Adrenal gland (tissue), 12 donors: Measurements from ENCODE around the gene KPNA6. TPM values are rescaled to one million over a fixed set of nuclear protein-coding genes. Genes with fewer than 3 reads are reported as not detected.
A peak's percentile ranks its signal among the peaks of the same experiment; 100 is the strongest.

Experiments
- DNase-seq, 7 donors: peaks; one replicate each; pipeline ENCODE4 v3.0.0-alpha.2; 2019 to 2020
- H3K27ac ChIP-seq, 5 donors: fragments of 200-600 bp; sonication (generic) in 4 of 5; 1 replicate in 3 of 5; 2 replicates in 2 of 5; pipeline versions ENCODE4 v1.5.1 to v1.8.0; 2016 to 2020; ENCODE audit warnings: mild to moderate bottlenecking in 1 of 5
- H3K27me3 ChIP-seq: fragments of 200-600 bp; 2 replicates; pipeline ENCODE4 v1.8.0; 2021
- H3K36me3 ChIP-seq, 2 donors: fragments of 200-600 bp; replicated peaks in 1 of 2; 1 replicate in 1 of 2; 2 replicates in 1 of 2; pipeline versions ENCODE4 v1.5.1 to v1.8.0; 2018 to 2022
- H3K4me1 ChIP-seq, 2 donors: fragments of 200-600 bp; replicated peaks in 1 of 2; 1 replicate in 1 of 2; 2 replicates in 1 of 2; pipeline versions ENCODE4 v1.5.1 to v1.8.0; 2018 to 2021
- H3K4me3 ChIP-seq, 4 donors: fragments of 200-600 bp; sonication (generic) in 3 of 4; one replicate each; pipeline ENCODE4 v1.5.1; 2016 to 2018
- H3K9me3 ChIP-seq, 3 donors: fragments of 200-600 bp; sonication (generic) in 1 of 3; replicated peaks in 1 of 3; 1 replicate in 2 of 3; 2 replicates in 1 of 3; pipeline versions ENCODE4 v1.5.1 to v1.8.0; 2016 to 2021
- POLR2A ChIP-seq, 2 donors: fragments of 450-650 bp; IDR thresholded peaks; one replicate each; pipeline ENCODE4 v1.6.1; 2017; ENCODE audit warnings: antibody characterized with exemption in 2 of 2, mild to moderate bottlenecking in 2 of 2, moderate library complexity in 1 of 2
- WGBS, 4 donors: extraction: QIAGEN DNeasy Blood & Tissue Kit in 2 of 4; methylation state at CpG; one replicate each; pipeline versions ENCODE4 v1.1.5 to v1.1.7; 2013 to 2017; 5-methylcytosine and 5-hydroxymethylcytosine counted together
- intact Hi-C, 2 donors: fragments of 100-400 bp; cut with DNase I; formaldehyde crosslinking; loops; one replicate each; pipeline versions ENCODE4 v1.14.1 to v1.15.0; 2022 to 2023
- polyA plus RNA-seq, 3 donors: library from polyadenylated mRNA; stranded (reverse); fragments of 200-250 nt in 2 of 3; fragments of 350-450 nt in 1 of 3; fragmentation: Illumina TruSeq in 1 of 3; extraction: RNeasy Lipid Tissue Mini Kit (QIAGEN cat#74804) in 1 of 3; gene quantifications; one replicate each; pipeline ENCODE4 v1.2.3, GENCODE V29; 2013 to 2014
- total RNA-seq, 9 donors: library from RNA; depleted of rRNA in 4 of 9; stranded (reverse); fragments of >200 nt in 4 of 9; fragments of 120-200 nt in 1 of 9; fragmentation: NEBNext Ultra II Directional in 1 of 9; extraction: Animal tissue kit (Norgen Biotek cat#: 25700) in 1 of 9; gene quantifications; one replicate each; pipeline versions ENCODE4 v1.1.0 to v1.2.4, GENCODE V29; 2013 to 2023
- TF ChIP-seq, protein P1 (sequence below), 6 experiments: fragments of 450-650 bp in 4 of 6; fragments of 200-600 bp in 2 of 6; sonication (generic) in 1 of 6; IDR thresholded peaks; 1 replicate in 5 of 6; 2 replicates in 1 of 6; pipeline versions ENCODE4 v1.5.1 to v1.8.0; 2016 to 2021; ENCODE audit warnings: antibody characterized with exemption in 6 of 6, mild to moderate bottlenecking in 2 of 6, moderate library complexity in 1 of 6
- donor health status: healthy with polysubstance abuse.
- donor health status: Bipolar disorder and iron deficiency.
- donor health status: DM: yes; HTN: yes; CAD: no.
- donor health status: DM: no; HTN: no; CAD: no.
- donor health status: DM: no; HTN: no; CAD: no.
- donor health status: DM: yes; HTN: yes; CAD: no.

Gene KPNA6
- total and polyA plus RNA-seq, 12 donors: 9.3 to 86.6 (median 51.0) TPM

DNA sequence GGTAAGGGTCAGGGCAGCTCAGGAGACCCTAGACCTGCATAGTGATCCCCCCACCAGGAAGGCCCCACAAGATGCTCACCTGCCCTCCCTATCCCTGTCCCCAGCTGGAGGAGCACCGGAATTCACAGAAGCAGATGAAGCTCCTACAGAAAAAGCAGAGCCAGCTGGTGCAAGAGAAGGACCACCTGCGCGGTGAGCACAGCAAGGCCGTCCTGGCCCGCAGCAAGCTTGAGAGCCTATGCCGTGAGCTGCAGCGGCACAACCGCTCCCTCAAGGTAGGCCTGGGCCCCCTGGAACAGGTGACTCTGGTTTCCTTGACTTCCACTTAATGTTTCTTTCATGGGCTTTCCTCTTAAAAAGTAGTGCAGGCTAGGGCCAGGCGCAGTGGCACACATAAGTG is 80.0 kb downstream of the KPNA6 start:
- Histone ChIP-seq H3K4me3 (no peak overlapping the region), H3K27me3 (no peaks in the 10 kb centered on the region), H3K27ac (no peak overlapping the region), H3K4me1 (peaks cover 0 to 12% of the 10 kb centered on the region in 2 donors), H3K36me3 (peaks cover 3 to 98% of the 10 kb centered on the region in 2 donors), H3K9me3 (no peaks in the 10 kb centered on the region)
- TF ChIP-seq, protein P1, sequence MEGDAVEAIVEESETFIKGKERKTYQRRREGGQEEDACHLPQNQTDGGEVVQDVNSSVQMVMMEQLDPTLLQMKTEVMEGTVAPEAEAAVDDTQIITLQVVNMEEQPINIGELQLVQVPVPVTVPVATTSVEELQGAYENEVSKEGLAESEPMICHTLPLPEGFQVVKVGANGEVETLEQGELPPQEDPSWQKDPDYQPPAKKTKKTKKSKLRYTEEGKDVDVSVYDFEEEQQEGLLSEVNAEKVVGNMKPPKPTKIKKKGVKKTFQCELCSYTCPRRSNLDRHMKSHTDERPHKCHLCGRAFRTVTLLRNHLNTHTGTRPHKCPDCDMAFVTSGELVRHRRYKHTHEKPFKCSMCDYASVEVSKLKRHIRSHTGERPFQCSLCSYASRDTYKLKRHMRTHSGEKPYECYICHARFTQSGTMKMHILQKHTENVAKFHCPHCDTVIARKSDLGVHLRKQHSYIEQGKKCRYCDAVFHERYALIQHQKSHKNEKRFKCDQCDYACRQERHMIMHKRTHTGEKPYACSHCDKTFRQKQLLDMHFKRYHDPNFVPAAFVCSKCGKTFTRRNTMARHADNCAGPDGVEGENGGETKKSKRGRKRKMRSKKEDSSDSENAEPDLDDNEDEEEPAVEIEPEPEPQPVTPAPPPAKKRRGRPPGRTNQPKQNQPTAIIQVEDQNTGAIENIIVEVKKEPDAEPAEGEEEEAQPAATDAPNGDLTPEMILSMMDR (IDR thresholded peaks at IDR 0.05): no peak
- no peak for TF ChIP-seq POLR2A (IDR thresholded peaks at IDR 0.05)
- DNase-seq: no peak
- intact Hi-C loops: no loop called here
- 93 to 95% (median 95%) methylated on average over 3 to 9 of the region's 9 CpGs for WGBS, 4 donors

DNA sequence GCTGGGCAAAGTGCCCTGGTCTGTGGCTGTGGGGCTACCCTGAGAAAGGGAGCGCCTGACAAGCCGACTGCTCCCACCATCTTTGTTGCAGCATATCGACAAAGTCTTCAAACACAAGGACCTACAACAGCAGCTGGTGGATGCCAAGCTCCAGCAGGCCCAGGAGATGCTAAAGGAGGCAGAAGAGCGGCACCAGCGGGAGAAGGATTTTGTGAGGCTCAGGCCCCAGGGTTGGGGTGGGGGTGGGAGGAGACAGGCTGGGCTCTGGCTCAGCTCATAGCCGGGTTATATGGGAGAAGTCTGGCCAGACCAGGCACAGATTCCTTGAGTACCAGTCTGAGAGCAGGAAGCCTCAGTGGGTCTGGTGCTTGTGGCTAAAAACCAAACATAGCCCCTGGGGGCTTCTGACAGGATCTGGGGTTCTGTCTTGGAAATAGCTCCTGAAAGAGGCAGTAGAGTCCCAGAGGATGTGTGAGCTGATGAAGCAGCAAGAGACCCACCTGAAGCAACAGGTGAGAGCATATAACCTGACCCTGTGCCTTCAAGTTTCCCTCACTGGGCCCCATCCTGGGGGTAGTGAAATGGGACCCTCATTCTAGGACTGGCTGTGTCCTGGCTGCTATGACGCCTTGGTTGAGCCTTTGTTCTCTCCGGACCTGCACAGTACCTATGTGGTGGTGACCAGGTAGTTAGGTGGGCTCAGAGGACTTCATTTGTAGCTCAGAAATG is 84.5 kb downstream of the KPNA6 start:
- no peaks in the 10 kb centered on the region for H3K27me3 ChIP-seq
- no peak for TF ChIP-seq POLR2A (IDR thresholded peaks at IDR 0.05)
- WGBS, 4 donors: 84 to 98% (median 93%) methylated on average over 7 to 8 of the region's 8 CpGs
- H3K9me3 ChIP-seq: no peaks in the 10 kb centered on the region
- peaks cover 12 to 18% of the 10 kb centered on the region in 2 donors for H3K4me1 ChIP-seq
- no peak overlapping the region for H3K27ac ChIP-seq
- intact Hi-C loops: no loop called here
- H3K36me3 ChIP-seq: peaks cover 3 to 100% of the 10 kb centered on the region in 2 donors
- H3K4me3 ChIP-seq: no peak overlapping the region
- peak in 1 of 7 donors; percentile 16 for DNase-seq

DNA sequence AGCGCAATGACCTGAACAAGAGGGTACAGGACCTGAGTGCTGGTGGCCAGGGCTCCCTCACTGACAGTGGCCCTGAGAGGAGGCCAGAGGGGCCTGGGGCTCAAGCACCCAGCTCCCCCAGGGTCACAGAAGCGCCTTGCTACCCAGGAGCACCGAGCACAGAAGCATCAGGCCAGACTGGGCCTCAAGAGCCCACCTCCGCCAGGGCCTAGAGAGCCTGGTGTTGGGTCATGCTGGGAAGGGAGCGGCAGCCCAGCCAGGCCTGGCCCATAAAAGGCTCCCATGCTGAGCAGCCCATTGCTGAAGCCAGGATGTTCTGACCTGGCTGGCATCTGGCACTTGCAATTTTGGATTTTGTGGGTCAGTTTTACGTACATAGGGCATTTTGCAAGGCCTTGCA is 87.1 kb downstream of the KPNA6 start:
- Histone ChIP-seq H3K9me3 (no peaks in the 10 kb centered on the region), H3K27me3 (no peaks in the 10 kb centered on the region), H3K36me3 (peaks cover 0 to 84% of the 10 kb centered on the region in 2 donors), H3K27ac (peak overlapping the region in 1 of 5 donors; percentile 49), H3K4me1 (peaks cover 18 to 33% of the 10 kb centered on the region in 2 donors), H3K4me3 (no peak overlapping the region)
- no peak for DNase-seq
- TF ChIP-seq POLR2A (IDR thresholded peaks at IDR 0.05): no peak
- TF ChIP-seq, protein P1 (IDR thresholded peaks at IDR 0.05): no peak
- WGBS, 4 donors: 90 to 100% (median 95%) methylated on average over 1 to 6 of the region's 6 CpGs
- intact Hi-C loops: no loop called here

DNA sequence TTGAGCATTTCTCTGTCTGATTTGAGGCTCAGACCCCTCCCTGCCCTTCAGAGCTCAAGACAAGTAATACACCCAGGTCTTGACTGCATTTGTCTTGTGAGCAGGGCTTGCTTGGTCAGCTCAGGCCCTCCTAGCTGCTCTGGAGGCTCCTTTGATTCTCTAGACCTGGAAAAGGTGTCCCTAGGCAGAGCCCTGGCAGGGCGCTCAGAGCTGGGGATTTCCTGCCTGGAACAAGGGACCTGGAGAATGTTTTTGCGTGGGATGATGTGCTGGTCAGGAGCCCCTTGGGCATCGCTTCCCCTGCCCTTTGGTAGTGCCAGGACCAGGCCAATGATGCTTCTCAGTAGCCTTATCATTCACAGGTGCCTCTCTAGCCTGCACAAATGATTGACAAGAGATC is 87.7 kb downstream of the KPNA6 start:
- 83 to 97% (median 88%) methylated on average over 1 to 3 of the region's 3 CpGs for WGBS, 4 donors
- no peak for TF ChIP-seq POLR2A (IDR thresholded peaks at IDR 0.05)
- TF ChIP-seq, protein P1 (IDR thresholded peaks at IDR 0.05): no peak
- DNase-seq: no peak
- Histone ChIP-seq H3K9me3 (no peaks in the 10 kb centered on the region), H3K4me1 (peaks cover 22 to 34% of the 10 kb centered on the region in 2 donors), H3K27me3 (no peaks in the 10 kb centered on the region), H3K36me3 (peaks cover 0 to 79% of the 10 kb centered on the region in 2 donors), H3K4me3 (no peak overlapping the region), H3K27ac (peak overlapping the region in 3 of 5 donors; percentile 36 to 69 (median 49))
- intact Hi-C loops: no loop called here
